Urinary bladder (tissue), 4 donors: ENCODE results near the gene TDRD9. TPM values are rescaled to one million over a fixed set of nuclear protein-coding genes. Genes with fewer than 3 reads are reported as not detected.

ENCODE experiments used
- DNase-seq: peaks from one replicate; pipeline ENCODE4 v3.0.0-alpha.2; 2015; ENCODE audit errors: extremely low spot score
- H3K27ac ChIP-seq: one replicate; pipeline ENCODE4 v1.5.1; 2013; ENCODE audit warnings: low read depth, mild to moderate bottlenecking, moderate library complexity
- H3K36me3 ChIP-seq: one replicate; pipeline ENCODE4 v1.6.1; 2013; ENCODE audit warnings: mild to moderate bottlenecking, moderate library complexity; ENCODE audit not compliant: insufficient read depth
- H3K4me1 ChIP-seq: one replicate; pipeline ENCODE4 v1.6.1; 2013; ENCODE audit warnings: mild to moderate bottlenecking, moderate library complexity; ENCODE audit not compliant: insufficient read depth
- H3K4me3 ChIP-seq: one replicate; pipeline ENCODE4 v1.5.1; 2013; ENCODE audit warnings: low read depth, low read length
- WGBS: extraction: QIAGEN DNeasy Blood & Tissue Kit; methylation state at CpG from one replicate; pipeline ENCODE4 v1.1.7; 2013; 5-methylcytosine and 5-hydroxymethylcytosine counted together
- polyA plus RNA-seq: library from polyadenylated mRNA; stranded (reverse); fragments of 200-250 nt; gene quantifications from one replicate; pipeline ENCODE4 v1.2.3, GENCODE V29; 2013
- total RNA-seq: library from RNA; depleted of rRNA; stranded (reverse); fragments of >200 nt; gene quantifications from one replicate; pipeline ENCODE4 v1.2.3, GENCODE V29; 2014
- donor health status: healthy with polysubstance abuse.
- donor health status: healthy.

TDRD9 gene
- total and polyA plus RNA-seq, 2 donors: 0.95 to 2.4 TPM

- no peak overlapping the region for H3K27ac ChIP-seq
- no peak overlapping the region for H3K4me3 ChIP-seq
- 93% methylated on average over 23 of the region's 23 CpGs for WGBS
- no peak for DNase-seq
- no peaks in the 10 kb centered on the region for H3K4me1 ChIP-seq
- H3K36me3 ChIP-seq: no peaks in the 10 kb centered on the region
These were observed 152.4 kb downstream of the TDRD9 start for GRCh38 chr14:104080376-104081260.

GRCh38 chr14:104081261-104081835, 153.1 kb downstream of the TDRD9 start:
- Histone ChIP-seq H3K4me1 (no peaks in the 10 kb centered on the region), H3K27ac (no peak overlapping the region), H3K36me3 (no peaks in the 10 kb centered on the region), H3K4me3 (no peak overlapping the region)
- WGBS: 87% methylated on average over 17 of the region's 17 CpGs
- no peak for DNase-seq

GRCh38 chr14:104081951-104082464, 153.8 kb downstream of the TDRD9 start:
- H3K4me3 ChIP-seq: no peak overlapping the region
- WGBS: 89% methylated on average over 15 of the region's 15 CpGs
- no peaks in the 10 kb centered on the region for H3K36me3 ChIP-seq
- H3K27ac ChIP-seq: no peak overlapping the region
- H3K4me1 ChIP-seq: no peaks in the 10 kb centered on the region
- no peak for DNase-seq

GRCh38 chr14:104082807-104083206, 154.6 kb downstream of the TDRD9 start:
- Histone ChIP-seq H3K4me3 (no peak overlapping the region), H3K4me1 (no peaks in the 10 kb centered on the region), H3K27ac (no peak overlapping the region), H3K36me3 (no peaks in the 10 kb centered on the region)
- 64% methylated on average over 12 of the region's 12 CpGs for WGBS
- DNase-seq: no peak

- DNase-seq: no peak
- WGBS: 33% methylated on average over 16 of the region's 16 CpGs
These were observed 156.2 kb downstream of the TDRD9 start for GRCh38 chr14:104084251-104085002.

GRCh38 chr14:104085032-104085888, 157.0 kb downstream of the TDRD9 start, which contains the start of gene ASPG:
ASPG (plus strand) TSS chr14:104085700; CDS start chr14:104085771, 71 bp downstream.
- peak within 1 kb of the TSS; percentile 40 for H3K4me3 ChIP-seq
- 8% methylated on average over 70 of the region's 70 CpGs for WGBS

More at GRCh38 chr14:104084251-104085002, 156.2 kb downstream of the TDRD9 start:
- Histone ChIP-seq H3K4me1 (no peaks in the 10 kb centered on the region), H3K27ac (no peak overlapping the region), H3K36me3 (no peaks in the 10 kb centered on the region), H3K4me3 (no peak overlapping the region)

GRCh38 chr14:104085889-104086201, 157.6 kb downstream of the TDRD9 start:
- H3K4me1 ChIP-seq: no peaks in the 10 kb centered on the region
- H3K36me3 ChIP-seq: no peaks in the 10 kb centered on the region
- no peak overlapping the region for H3K27ac ChIP-seq
- no peak for DNase-seq
- H3K4me3 ChIP-seq: peak overlapping the region; percentile 40
- 30% methylated on average over 29 of the region's 29 CpGs for WGBS

More at GRCh38 chr14:104085032-104085888, 157.0 kb downstream of the TDRD9 start, which contains the start of gene ASPG:
- Histone ChIP-seq H3K36me3 (no peaks in the 10 kb centered on the region), H3K4me1 (no peaks in the 10 kb centered on the region), H3K27ac (no peak within 1 kb of the TSS)
- DNase-seq: no peak

GRCh38 chr14:104086210-104086660, 158.0 kb downstream of the TDRD9 start:
- no peak overlapping the region for H3K27ac ChIP-seq
- no peak overlapping the region for H3K4me3 ChIP-seq
- WGBS: 75% methylated on average over 13 of the region's 13 CpGs
- H3K36me3 ChIP-seq: no peaks in the 10 kb centered on the region
- no peaks in the 10 kb centered on the region for H3K4me1 ChIP-seq
- no peak for DNase-seq

GRCh38 chr14:104086661-104087461, 158.6 kb downstream of the TDRD9 start:
- Histone ChIP-seq H3K4me3 (no peak overlapping the region), H3K36me3 (no peaks in the 10 kb centered on the region), H3K27ac (no peak overlapping the region), H3K4me1 (no peaks in the 10 kb centered on the region)
- no peak for DNase-seq
- 68% methylated on average over 16 of the region's 16 CpGs for WGBS

- H3K4me3 ChIP-seq: no peak overlapping the region
- no peak overlapping the region for H3K27ac ChIP-seq
- 83% methylated on average over 17 of the region's 17 CpGs for WGBS
- H3K4me1 ChIP-seq: no peaks in the 10 kb centered on the region
- no peaks in the 10 kb centered on the region for H3K36me3 ChIP-seq
- DNase-seq: no peak
These were observed 159.2 kb downstream of the TDRD9 start for GRCh38 chr14:104087505-104087904.

GRCh38 chr14:104087981-104088850, 160.0 kb downstream of the TDRD9 start:
- no peaks in the 10 kb centered on the region for H3K36me3 ChIP-seq
- no peak for DNase-seq
- 83% methylated on average over 23 of the region's 23 CpGs for WGBS
- no peaks in the 10 kb centered on the region for H3K4me1 ChIP-seq
- no peak overlapping the region for H3K27ac ChIP-seq
- no peak overlapping the region for H3K4me3 ChIP-seq
